Activated naive CD4-positive, alpha-beta T cell treated with anti-CD3 and anti-CD28 coated beads, Interleukin-2, amount 10 ng/mL, durations not matched to agents 7 days and 5 days (primary cell): Measurements from ENCODE around the gene SPARC.
"Not testable (repeated sequence)": the region's sequence is repeated elsewhere in the genome, so short reads cannot be mapped to it uniquely, and the experiment has no call there.

Source experiments
- CTCF ChIA-PET: fragments of 350-600 bp; sonication (Branson Sonifier 250); formaldehyde crosslinking; loops from one replicate; lab custom pipeline; 2021; ENCODE audit warnings: antibody characterized with exemption; lab: Charles Lee
- DNase-seq: peaks from one replicate; pipeline ENCODE4 v3.0.0-alpha.2; 2020
- H3K27ac Mint-ChIP-seq: one replicate; pipeline ENCODE4 v1.8.0; 2021; ENCODE audit warnings: mild to moderate bottlenecking, moderate library complexity, mixed read lengths
- H3K27me3 Mint-ChIP-seq: one replicate; pipeline ENCODE4 v1.8.0; 2021; ENCODE audit warnings: mild to moderate bottlenecking, mixed read lengths
- H3K36me3 Mint-ChIP-seq: one replicate; pipeline ENCODE4 v1.8.0; 2021; ENCODE audit warnings: mixed read lengths
- H3K4me1 Mint-ChIP-seq: one replicate; pipeline ENCODE4 v1.8.0; 2021; ENCODE audit warnings: mixed read lengths
- H3K4me3 Mint-ChIP-seq: one replicate; pipeline ENCODE4 v1.8.0; 2021; ENCODE audit warnings: mild to moderate bottlenecking, moderate library complexity, mixed read lengths
- H3K9me3 Mint-ChIP-seq: one replicate; pipeline ENCODE4 v1.8.0; 2021; ENCODE audit warnings: mixed read lengths

SPARC gene, protein sequence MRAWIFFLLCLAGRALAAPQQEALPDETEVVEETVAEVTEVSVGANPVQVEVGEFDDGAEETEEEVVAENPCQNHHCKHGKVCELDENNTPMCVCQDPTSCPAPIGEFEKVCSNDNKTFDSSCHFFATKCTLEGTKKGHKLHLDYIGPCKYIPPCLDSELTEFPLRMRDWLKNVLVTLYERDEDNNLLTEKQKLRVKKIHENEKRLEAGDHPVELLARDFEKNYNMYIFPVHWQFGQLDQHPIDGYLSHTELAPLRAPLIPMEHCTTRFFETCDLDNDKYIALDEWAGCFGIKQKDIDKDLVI

DNA sequence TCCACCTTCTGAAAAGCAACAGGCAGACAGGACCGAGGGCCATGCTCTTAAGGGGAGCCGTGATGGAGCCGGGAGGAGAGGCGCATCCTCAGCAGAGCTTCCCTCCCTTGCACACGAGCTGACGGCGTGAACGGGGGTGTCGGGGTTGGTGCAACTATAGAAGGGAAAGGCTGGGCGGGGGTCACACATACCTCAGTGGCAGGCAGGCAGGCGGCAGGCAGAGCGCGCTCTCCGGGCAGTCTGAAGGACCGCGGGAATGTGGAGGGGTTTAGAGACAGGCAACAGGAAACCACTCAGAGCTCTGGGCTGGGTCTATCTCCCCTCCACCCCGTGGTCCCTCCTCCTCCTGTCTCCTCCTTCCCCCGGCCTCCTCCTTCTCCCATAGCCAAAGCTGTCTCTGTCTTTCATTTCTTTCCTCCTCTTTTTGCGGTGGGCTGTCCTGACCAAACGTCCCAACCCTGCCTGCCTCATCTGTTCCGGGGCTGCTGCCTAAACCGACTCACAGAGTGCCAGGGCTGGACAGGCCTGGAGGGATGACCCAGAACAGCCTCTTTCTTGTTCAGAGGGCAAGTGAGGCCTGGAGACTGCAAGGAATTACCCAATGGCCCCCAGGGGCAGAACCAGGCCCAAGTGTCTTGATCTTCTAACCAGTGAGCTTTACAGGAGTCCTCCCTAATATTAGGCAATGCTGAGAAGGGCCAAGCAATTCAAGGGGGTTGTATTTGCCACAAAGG lies at the start of gene SPARC:
SPARC (minus strand) TSS at position 242 of the 734 bp plus-strand sequence. CDS start 10,727 bp downstream, outside the sequence.
- Mint-ChIP-seq H3K27ac (no peak within 1 kb of the TSS), H3K9me3 (no peaks in the 10 kb centered on the region), H3K36me3 (no peaks in the 10 kb centered on the region), H3K4me1 (peaks cover 11% of the 10 kb centered on the region), H3K4me3 (peak within 1 kb of the TSS; percentile 16), H3K27me3 (peaks cover 44% of the 10 kb centered on the region)
- peak; percentile 32 for DNase-seq
- CTCF ChIA-PET: interaction anchor here (1.0 kb wide), 1 partner anchor 84 kb away, joined by 3 read pairs; no protein-coding TSS in a partner anchor

DNA sequence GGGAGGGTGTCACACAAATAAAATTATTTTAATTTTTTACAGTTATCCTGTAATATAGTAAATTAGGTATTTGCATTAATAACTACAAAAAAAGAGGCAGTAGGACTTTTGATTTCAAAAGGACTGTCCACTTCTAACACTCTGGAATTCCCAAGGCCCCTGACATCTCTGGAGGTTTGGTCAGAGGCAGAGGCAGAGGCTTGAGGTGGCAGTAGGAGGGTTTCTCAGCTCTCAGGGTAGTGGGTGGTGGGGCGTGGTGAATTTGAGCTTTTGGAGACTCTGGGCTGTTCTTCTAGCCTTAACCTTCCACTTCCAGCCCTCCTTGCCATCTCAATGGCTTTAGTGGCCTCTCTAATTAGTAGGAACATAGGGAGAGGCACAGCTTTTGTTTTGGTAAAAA lies 48.9 kb upstream of the SPARC start:
- H3K9me3 Mint-ChIP-seq: no peaks in the 10 kb centered on the region
- H3K4me1 Mint-ChIP-seq: peaks cover 6% of the 10 kb centered on the region
- DNase-seq: no peak
- no peak overlapping the region for H3K4me3 Mint-ChIP-seq
- CTCF ChIA-PET: interaction anchor here (0.7 to 2.0 kb wide), 5 partner anchors 9 to 84 kb away, joined by 3 to 6 read pairs (median 4); no protein-coding TSS in a partner anchor
- H3K27ac Mint-ChIP-seq: no peak overlapping the region
- H3K36me3 Mint-ChIP-seq: peaks cover 6% of the 10 kb centered on the region
- no peaks in the 10 kb centered on the region for H3K27me3 Mint-ChIP-seq

DNA sequence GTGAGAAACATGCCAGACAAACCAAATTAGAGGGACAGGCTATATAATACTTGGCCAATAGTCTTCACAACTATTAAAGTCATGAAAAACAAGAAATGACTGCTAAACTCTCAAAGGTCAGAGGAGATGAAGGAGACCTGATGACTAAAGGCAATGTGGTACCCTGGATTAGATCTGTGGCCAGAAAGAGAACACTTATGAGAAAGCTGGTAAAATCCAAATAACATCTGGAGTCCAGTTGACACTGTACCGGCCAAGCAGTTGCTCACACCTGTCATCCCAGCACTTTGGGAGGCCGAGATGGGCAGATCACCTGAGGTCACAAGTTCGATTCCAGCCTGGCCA lies 47.3 kb upstream of the SPARC start:
- no peak overlapping the region for H3K4me3 Mint-ChIP-seq
- DNase-seq: no peak
- H3K9me3 Mint-ChIP-seq: peaks cover 8% of the 10 kb centered on the region
- CTCF ChIA-PET: interaction anchor here (2.0 kb wide), 1 partner anchor 82 kb away, joined by 4 read pairs; no protein-coding TSS in a partner anchor
- H3K27ac Mint-ChIP-seq: no peak overlapping the region
- no peaks in the 10 kb centered on the region for H3K27me3 Mint-ChIP-seq
- H3K36me3 Mint-ChIP-seq: peaks cover 14% of the 10 kb centered on the region
- H3K4me1 Mint-ChIP-seq: no peaks in the 10 kb centered on the region

DNA sequence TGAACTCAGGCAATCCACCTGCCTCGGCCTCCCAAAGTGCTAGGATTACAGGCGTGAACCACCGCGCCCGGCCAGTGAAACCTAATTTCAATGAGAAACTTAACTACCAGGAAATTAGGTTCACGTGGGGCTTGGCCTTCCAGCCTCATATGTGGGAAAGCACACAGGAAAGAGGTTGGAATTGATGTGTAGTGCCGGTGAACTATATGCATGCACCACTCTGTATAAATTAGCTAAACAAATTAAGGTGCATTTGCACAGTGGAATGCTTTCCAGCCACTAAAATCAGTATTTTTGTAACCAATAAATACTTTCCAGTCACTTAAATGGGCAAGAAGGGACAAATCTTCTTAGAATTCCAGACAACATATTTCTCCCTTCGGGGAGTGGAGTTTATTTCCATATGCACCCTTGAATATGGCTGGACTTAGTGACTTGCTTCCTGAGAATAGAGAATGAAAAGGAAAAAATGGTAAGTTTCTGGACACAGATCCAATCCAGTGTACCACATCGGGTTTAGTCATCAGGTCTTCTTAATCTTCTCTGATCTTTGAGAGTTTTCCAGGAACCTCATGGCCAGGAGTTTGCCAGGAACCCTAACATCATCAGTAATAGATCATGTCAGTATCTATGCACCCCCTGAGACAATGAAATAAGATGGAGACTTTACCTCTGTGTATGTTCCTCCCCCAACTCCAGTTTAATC lies 46.8 kb upstream of the SPARC start:
- Mint-ChIP-seq H3K4me3 (no peak overlapping the region), H3K36me3 (peaks cover 13% of the 10 kb centered on the region), H3K27me3 (no peaks in the 10 kb centered on the region), H3K27ac (no peak overlapping the region), H3K4me1 (no peaks in the 10 kb centered on the region), H3K9me3 (peaks cover 8% of the 10 kb centered on the region)
- CTCF ChIA-PET: interaction anchor here (0.7 kb wide), 1 partner anchor 30 kb away, joined by 3 read pairs; no protein-coding TSS in a partner anchor
- DNase-seq: no peak

DNA sequence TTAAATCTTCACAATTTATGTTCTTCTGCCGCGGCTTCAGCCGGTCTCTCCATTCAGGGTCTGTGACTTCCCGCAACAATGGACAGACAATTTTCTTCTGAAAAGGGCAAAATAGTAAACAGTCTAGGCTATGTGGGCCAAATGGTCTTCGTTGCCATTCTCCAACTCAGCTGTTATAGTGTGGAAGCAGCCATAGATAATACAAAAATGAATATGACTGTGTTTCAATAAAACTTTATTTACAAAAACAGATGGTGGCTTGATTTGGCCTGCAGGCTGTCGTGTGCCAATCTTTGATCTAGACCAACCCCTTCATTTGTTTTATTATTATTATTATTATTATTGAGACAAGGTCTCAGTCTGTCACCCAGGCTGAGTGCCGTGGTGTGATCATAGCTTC lies 43.7 kb upstream of the SPARC start:
- DNase-seq: no peak
- no peak overlapping the region for H3K27ac Mint-ChIP-seq
- peaks cover 8% of the 10 kb centered on the region for H3K9me3 Mint-ChIP-seq
- H3K4me1 Mint-ChIP-seq: no peaks in the 10 kb centered on the region
- H3K27me3 Mint-ChIP-seq: no peaks in the 10 kb centered on the region
- H3K36me3 Mint-ChIP-seq: peaks cover 12% of the 10 kb centered on the region
- H3K4me3 Mint-ChIP-seq: no peak overlapping the region
- CTCF ChIA-PET: interaction anchor here (0.9 to 1.1 kb wide), 2 partner anchors 11 to 1307 kb away, joined by 3 to 5 read pairs; no protein-coding TSS in a partner anchor

DNA sequence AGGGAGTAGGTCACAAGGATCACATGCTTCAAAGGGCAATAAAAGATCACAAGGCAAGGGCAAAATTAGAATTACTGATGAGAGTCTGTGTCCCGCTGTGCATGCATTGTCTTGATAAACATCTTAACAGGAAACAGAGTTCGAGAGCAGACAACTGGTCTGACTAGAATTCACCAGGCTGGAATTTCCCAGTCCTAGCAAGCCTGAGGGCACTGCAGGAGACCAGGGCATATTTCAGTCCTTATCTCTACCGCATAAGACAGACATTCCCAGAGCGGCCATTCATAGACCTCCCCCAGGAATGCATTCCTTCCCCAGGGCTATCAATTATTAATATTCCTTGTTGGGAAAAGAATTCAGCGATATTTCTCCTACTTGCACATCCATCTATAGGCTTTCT lies 42.9 kb upstream of the SPARC start:
- peaks cover 12% of the 10 kb centered on the region for H3K36me3 Mint-ChIP-seq
- CTCF ChIA-PET: not testable (repeated sequence)

DNA sequence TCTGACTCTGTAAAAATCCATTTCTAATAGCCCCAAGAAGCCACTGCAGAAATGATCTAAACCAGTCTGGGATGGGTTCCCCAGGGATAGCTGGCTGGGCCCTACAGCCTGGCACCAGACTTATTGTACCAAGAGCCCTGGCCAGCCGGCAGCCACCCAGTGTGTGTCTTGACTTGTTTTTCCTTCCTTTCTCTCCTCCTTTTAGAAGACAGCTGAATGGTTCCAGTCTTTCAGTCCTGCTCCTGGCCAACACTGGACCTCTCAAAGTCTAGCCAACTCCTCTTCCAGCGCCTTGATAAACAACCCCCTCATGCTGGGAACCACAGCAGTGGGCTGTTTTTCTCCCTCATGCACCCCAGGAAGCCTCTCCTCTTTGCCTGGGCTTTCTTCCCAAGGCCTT lies 37.6 kb upstream of the SPARC start:
- CTCF ChIA-PET: no interaction called here

More for the DNA sequence above, 42.9 kb upstream of the SPARC start:
- not testable (repeated sequence) for H3K4me3 Mint-ChIP-seq, H3K9me3 Mint-ChIP-seq, H3K4me1 Mint-ChIP-seq, H3K27ac Mint-ChIP-seq, DNase-seq, H3K27me3 Mint-ChIP-seq

DNA sequence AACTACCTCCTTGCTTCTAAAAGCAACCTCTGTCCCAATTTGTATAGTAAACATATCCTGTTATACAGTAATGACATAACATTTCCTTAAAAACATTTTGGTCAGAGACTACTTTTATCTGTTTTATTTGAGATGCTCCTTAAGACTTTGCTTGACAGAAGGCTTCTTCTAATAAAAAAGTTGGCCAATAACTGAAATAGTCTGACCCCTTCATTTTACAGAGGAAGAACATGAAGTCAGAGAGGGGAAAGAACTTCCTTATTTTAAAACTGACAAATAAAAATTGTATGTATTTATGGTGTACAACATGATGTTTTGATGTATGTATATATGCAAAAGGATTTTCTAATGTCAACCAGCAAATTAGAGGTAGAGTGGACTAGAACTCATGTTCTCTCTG lies 35.8 kb upstream of the SPARC start:
- CTCF ChIA-PET: interaction anchor here (3.2 kb wide), 1 partner anchor 64 kb away, joined by 19 read pairs; no protein-coding TSS in a partner anchor
- no peak overlapping the region for H3K27ac Mint-ChIP-seq
- H3K9me3 Mint-ChIP-seq: no peaks in the 10 kb centered on the region
- no peak overlapping the region for H3K4me3 Mint-ChIP-seq
- H3K27me3 Mint-ChIP-seq: peaks cover 3% of the 10 kb centered on the region
- no peaks in the 10 kb centered on the region for H3K4me1 Mint-ChIP-seq
- no peaks in the 10 kb centered on the region for H3K36me3 Mint-ChIP-seq
- DNase-seq: no peak

More for the DNA sequence above, 37.6 kb upstream of the SPARC start:
- peaks cover 3% of the 10 kb centered on the region for H3K36me3 Mint-ChIP-seq
- H3K9me3 Mint-ChIP-seq: peaks cover under 1% of the 10 kb centered on the region
- H3K4me1 Mint-ChIP-seq: no peaks in the 10 kb centered on the region
- no peak overlapping the region for H3K27ac Mint-ChIP-seq
- no peak overlapping the region for H3K4me3 Mint-ChIP-seq
- H3K27me3 Mint-ChIP-seq: no peaks in the 10 kb centered on the region
- no peak for DNase-seq

DNA sequence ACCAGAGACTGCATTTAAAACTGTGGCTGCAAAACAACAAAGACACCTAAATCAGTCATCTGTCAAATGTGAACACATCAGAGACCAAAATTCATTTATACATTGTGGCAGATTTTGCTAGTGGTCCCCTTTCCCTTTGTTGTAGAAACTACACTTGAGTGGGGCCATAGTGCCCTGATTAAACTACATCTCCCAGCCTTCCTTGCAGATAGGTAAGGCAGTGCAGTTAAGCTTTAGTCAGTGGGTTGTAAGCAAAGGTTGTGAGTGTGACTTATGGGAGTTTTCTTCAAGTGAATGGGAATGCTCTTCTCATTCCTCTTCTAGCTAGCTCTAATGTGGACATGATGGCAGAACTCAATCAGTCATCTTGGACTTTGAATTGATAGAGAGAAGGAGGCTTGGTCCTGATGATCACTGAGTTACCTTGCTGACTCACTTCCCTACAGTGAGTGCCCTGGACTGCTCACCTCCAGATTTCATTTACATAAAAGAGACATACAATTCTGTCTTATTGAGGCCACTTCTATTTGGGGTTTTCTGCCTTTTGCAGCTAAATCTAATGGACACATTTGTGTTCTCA lies 35.2 kb upstream of the SPARC start:
- Mint-ChIP-seq H3K36me3 (no peaks in the 10 kb centered on the region), H3K4me3 (no peak overlapping the region), H3K9me3 (no peaks in the 10 kb centered on the region), H3K27ac (no peak overlapping the region), H3K27me3 (peaks cover 4% of the 10 kb centered on the region), H3K4me1 (no peaks in the 10 kb centered on the region)
- CTCF ChIA-PET: interaction anchor here (1.3 to 3.2 kb wide), 3 partner anchors 60 to 67 kb away, joined by 4 to 19 read pairs (median 8); no protein-coding TSS in a partner anchor
- no peak for DNase-seq

DNA sequence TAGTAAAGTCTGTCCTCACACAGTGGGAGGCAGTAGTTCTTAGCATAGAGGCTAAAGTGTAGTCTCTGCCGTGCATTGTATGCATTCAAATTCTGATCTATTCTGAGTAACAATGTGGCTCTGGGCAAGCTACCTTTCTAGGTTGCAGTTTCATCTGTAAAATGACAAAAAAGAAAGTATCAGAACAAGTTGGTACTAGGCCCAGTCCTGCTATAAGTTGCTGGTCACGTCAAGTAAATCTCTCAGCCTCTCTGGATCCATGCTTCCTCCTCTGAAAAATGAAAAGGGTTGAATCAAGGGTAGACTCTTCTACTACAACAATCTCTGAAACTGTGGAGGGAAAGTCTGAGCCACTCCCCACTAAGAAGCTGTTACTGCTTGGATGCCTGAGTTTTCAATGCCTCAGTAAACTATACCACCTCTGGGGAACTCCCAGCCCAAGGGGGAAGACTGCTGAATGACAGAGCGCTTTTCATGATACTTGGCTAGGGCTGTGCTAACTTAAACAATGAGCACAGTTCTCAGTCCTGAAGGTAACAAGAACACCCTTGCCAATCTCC lies 34.5 kb upstream of the SPARC start:
- no peak for DNase-seq
- no peak overlapping the region for H3K27ac Mint-ChIP-seq

DNA sequence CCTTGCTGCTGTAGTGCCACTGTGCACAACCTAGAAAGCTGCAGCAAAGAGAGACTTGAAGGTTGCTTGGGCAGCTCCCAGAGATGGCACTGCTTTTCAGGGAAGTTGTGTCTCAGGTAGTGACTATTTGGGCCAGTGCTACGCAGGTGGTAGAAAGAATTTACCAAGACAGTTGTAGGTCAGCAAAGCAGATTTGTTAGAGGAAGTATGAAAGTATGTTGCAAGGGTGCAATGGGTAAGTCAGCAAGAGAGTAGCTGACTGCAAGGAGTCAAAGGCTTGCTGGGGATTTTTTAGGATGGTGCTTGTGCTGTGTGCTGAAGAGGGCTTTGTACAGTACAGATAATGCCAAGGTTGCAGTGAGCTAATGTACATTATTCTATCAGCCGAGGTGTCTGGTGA lies 33.5 kb upstream of the SPARC start:
- H3K36me3 Mint-ChIP-seq: no peaks in the 10 kb centered on the region
- no peaks in the 10 kb centered on the region for H3K9me3 Mint-ChIP-seq
- H3K4me3 Mint-ChIP-seq: no peak overlapping the region
- H3K4me1 Mint-ChIP-seq: no peaks in the 10 kb centered on the region
- CTCF ChIA-PET: interaction anchor here (1.0 to 3.2 kb wide), 7 partner anchors 17 to 61 kb away, joined by 3 to 19 read pairs (median 4); no protein-coding TSS in a partner anchor
- peaks cover 4% of the 10 kb centered on the region for H3K27me3 Mint-ChIP-seq
- no peak for DNase-seq
- H3K27ac Mint-ChIP-seq: no peak overlapping the region

More for the DNA sequence above, 34.5 kb upstream of the SPARC start:
- Mint-ChIP-seq H3K9me3 (no peaks in the 10 kb centered on the region), H3K4me3 (no peak overlapping the region), H3K36me3 (no peaks in the 10 kb centered on the region), H3K27me3 (peaks cover 4% of the 10 kb centered on the region), H3K4me1 (no peaks in the 10 kb centered on the region)
- CTCF ChIA-PET: interaction anchor here (1.0 to 3.2 kb wide), 7 partner anchors 16 to 66 kb away, joined by 3 to 19 read pairs (median 4); no protein-coding TSS in a partner anchor

DNA sequence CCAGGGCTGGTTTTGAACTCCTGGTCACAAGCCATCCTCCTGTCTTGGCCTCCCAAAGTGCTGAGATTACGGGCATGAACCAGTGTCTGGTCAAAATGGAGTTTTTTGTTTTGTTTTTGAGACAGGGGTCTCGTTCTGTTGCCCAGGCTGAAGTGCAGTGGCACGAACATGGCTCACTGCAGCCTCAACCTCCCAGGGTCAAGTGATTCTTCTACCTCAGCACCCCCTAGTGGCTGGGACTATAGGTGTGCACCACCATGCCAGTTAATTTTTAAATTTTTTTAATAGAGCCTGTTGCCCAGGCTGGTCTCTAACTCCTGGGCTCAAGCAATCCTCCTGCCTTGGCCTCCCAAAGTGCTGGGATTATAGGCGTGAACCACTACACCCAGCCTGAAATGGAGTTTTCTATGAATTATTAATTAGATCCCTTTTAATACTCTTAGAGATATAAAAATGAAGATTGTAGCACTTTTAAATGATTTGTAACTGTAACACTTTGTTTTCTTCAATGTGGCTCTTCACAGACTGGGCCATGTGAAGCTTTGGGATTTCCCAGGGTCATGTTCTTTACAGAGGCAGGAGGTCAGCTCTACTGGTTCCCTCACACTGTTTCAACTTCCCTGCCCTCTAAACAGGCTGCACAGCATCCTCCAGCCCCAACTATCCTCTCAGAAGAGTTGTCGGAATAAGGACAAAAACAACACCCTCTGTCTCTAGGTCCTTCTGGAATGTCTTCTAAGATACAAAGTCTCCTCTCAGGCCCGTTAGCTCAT lies 32.7 kb upstream of the SPARC start:
- CTCF ChIA-PET: interaction anchor here (1.0 to 3.2 kb wide), 6 partner anchors 16 to 61 kb away, joined by 3 to 19 read pairs (median 6); no protein-coding TSS in a partner anchor
- peak; percentile 38 for DNase-seq
- no peak overlapping the region for H3K27ac Mint-ChIP-seq
- H3K4me3 Mint-ChIP-seq: no peak overlapping the region
- H3K36me3 Mint-ChIP-seq: no peaks in the 10 kb centered on the region
- no peaks in the 10 kb centered on the region for H3K9me3 Mint-ChIP-seq
- H3K27me3 Mint-ChIP-seq: peaks cover 4% of the 10 kb centered on the region
- no peaks in the 10 kb centered on the region for H3K4me1 Mint-ChIP-seq
